ENCODE results near the gene SLC43A2. TPM values are rescaled to one million over a fixed set of nuclear protein-coding genes. Genes with fewer than 3 reads are reported as not detected.

The SLC43A2 gene
- total RNA-seq, 1 experiment from 2014 or later, result 6.8 TPM

- Histone ChIP-seq H3K4me3 (no peak overlapping the region), H3K9me3 (ENCODE audit: insufficient read depth, low read depth) (no peaks in the 10 kb centered on the region), H2AFZ (no peak overlapping the region), H3F3A (ENCODE audit: insufficient read depth, low read depth) (peaks cover 19% of the 10 kb centered on the region), H3K4me2 (no peak overlapping the region), H3K27ac (no peak overlapping the region), H4K20me1 (ENCODE audit: insufficient read depth) (no peaks in the 10 kb centered on the region), H3K79me2 (ENCODE audit: low read depth) (no peaks in the 10 kb centered on the region), H3K4me1 (replicated peaks; ENCODE audit: insufficient read depth) (peaks cover 8% of the 10 kb centered on the region), H3K9me2 (ENCODE audit: insufficient read depth) (no peaks in the 10 kb centered on the region), H3K27me3 (ENCODE audit: insufficient read depth, low read depth) (no peaks in the 10 kb centered on the region), H3K36me3 (ENCODE audit: low read depth) (no peaks in the 10 kb centered on the region)
- no peak for DNase-seq
- intact Hi-C loops (cut with micrococcal nuclease; ENCODE audit: unreplicated experiment), result no loop called here
- TF ChIP-seq, protein P1, sequence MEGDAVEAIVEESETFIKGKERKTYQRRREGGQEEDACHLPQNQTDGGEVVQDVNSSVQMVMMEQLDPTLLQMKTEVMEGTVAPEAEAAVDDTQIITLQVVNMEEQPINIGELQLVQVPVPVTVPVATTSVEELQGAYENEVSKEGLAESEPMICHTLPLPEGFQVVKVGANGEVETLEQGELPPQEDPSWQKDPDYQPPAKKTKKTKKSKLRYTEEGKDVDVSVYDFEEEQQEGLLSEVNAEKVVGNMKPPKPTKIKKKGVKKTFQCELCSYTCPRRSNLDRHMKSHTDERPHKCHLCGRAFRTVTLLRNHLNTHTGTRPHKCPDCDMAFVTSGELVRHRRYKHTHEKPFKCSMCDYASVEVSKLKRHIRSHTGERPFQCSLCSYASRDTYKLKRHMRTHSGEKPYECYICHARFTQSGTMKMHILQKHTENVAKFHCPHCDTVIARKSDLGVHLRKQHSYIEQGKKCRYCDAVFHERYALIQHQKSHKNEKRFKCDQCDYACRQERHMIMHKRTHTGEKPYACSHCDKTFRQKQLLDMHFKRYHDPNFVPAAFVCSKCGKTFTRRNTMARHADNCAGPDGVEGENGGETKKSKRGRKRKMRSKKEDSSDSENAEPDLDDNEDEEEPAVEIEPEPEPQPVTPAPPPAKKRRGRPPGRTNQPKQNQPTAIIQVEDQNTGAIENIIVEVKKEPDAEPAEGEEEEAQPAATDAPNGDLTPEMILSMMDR (conservative IDR thresholded peaks at IDR 0.05), result no peak
- TF ChIP-seq EZH2 (IDR thresholded peaks at IDR 0.05; ENCODE audit: low read depth), result no peak
- BruUV-seq (replicated peaks), result no TSS peak
- POLR2A ChIA-PET (ENCODE audit: unreplicated experiment), result no interaction called here
- CTCF ChIA-PET, result no interaction called here
Measured at GRCh38 chr17:1634841-1635650, 6.4 kb upstream of the SLC43A2 start.

DNA sequence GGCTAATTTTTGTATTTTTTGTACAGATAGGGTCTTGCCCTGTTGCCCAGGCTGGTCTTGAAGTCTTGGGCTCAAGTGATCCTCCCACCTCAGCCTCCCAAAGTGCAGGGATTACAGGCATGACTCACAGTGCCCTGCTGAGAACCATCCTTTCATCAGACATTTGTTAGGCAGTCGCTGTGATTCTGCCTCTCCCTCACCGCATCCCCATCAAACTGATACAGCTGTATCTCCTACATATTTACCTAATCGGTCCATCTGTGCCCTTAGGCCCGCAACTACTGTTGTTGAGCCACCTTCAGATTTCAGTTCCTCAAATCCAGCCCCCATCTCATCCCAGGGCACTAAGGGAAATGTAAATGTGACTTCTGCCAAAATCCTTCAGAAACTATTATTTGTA is 2.0 kb upstream of the SLC43A2 start:
- Histone ChIP-seq H3K79me2 (ENCODE audit: low read depth) (no peaks in the 10 kb centered on the region), H3F3A (ENCODE audit: insufficient read depth, low read depth) (peaks cover 31% of the 10 kb centered on the region), H3K9me3 (ENCODE audit: insufficient read depth, low read depth) (no peaks in the 10 kb centered on the region), H4K20me1 (ENCODE audit: insufficient read depth) (no peaks in the 10 kb centered on the region), H3K4me2 (no peak overlapping the region), H3K4me1 (replicated peaks; ENCODE audit: insufficient read depth) (peaks cover 8% of the 10 kb centered on the region; the same call in 1 of the 2 replicates), H2AFZ (no peak overlapping the region), H3K27me3 (ENCODE audit: insufficient read depth, low read depth) (no peaks in the 10 kb centered on the region), H3K36me3 (ENCODE audit: low read depth) (no peaks in the 10 kb centered on the region), H3K4me3 (no peak overlapping the region), H3K9me2 (ENCODE audit: insufficient read depth) (no peaks in the 10 kb centered on the region), H3K27ac (no peak overlapping the region)
- intact Hi-C loops (cut with micrococcal nuclease; ENCODE audit: unreplicated experiment), result loop anchor here (1.0 kb wide), 1 partner anchor 56 kb away; no protein-coding TSS in a partner anchor
- ChIA-PET POLR2A (ENCODE audit: unreplicated experiment) (interaction anchor here (0.6 kb wide), 1 partner anchor 19 kb away, joined by 4 read pairs; the partner anchor contains the start of gene RILP), CTCF (interaction anchor here (0.6 to 1.9 kb wide), 5 partner anchors 11 to 260 kb away, joined by 3 to 13 read pairs (median 7); no protein-coding TSS in a partner anchor)
- BruUV-seq (replicated peaks), result no TSS peak
- TF ChIP-seq, protein P1 (conservative IDR thresholded peaks at IDR 0.05), result no peak
- no peak for TF ChIP-seq EZH2 (IDR thresholded peaks at IDR 0.05; ENCODE audit: low read depth)
- no peak for DNase-seq

- peak overlapping the region; percentile 74 for H3K4me3 ChIP-seq
- peaks cover 31% of the 10 kb centered on the region for H3F3A ChIP-seq (ENCODE audit: insufficient read depth, low read depth)
- H3K36me3 ChIP-seq (ENCODE audit: low read depth), result no peaks in the 10 kb centered on the region
- H2AFZ ChIP-seq, result peak overlapping the region; percentile 89
- no TSS peak for BruUV-seq (replicated peaks)
- H3K79me2 ChIP-seq (ENCODE audit: low read depth), result no peaks in the 10 kb centered on the region
- H3K9me2 ChIP-seq (ENCODE audit: insufficient read depth), result no peaks in the 10 kb centered on the region
- DNase-seq, result peak in 1 of 2 experiments; percentile 75
- no peaks in the 10 kb centered on the region for H4K20me1 ChIP-seq (ENCODE audit: insufficient read depth)
- ChIA-PET CTCF (interaction anchor here (0.6 to 1.9 kb wide), 4 partner anchors 30 to 260 kb away, joined by 3 to 13 read pairs (median 6); partner anchors contain the start of gene PITPNA), POLR2A (ENCODE audit: unreplicated experiment) (interaction anchor here (0.6 kb wide), 1 partner anchor 20 kb away, joined by 4 read pairs; the partner anchor contains the start of gene RILP)
- TF ChIP-seq, protein P1 (conservative IDR thresholded peaks at IDR 0.05), result peak; percentile 73
- TF ChIP-seq EZH2 (IDR thresholded peaks at IDR 0.05; ENCODE audit: low read depth), result no peak
- no peak overlapping the region for H3K27ac ChIP-seq
- H3K27me3 ChIP-seq (ENCODE audit: insufficient read depth, low read depth), result no peaks in the 10 kb centered on the region
- peaks cover 8% of the 10 kb centered on the region; the same call in 1 of the 2 replicates for H3K4me1 ChIP-seq (replicated peaks; ENCODE audit: insufficient read depth)
- H3K4me2 ChIP-seq, result peak overlapping the region; percentile 94
- intact Hi-C loops (cut with micrococcal nuclease; ENCODE audit: unreplicated experiment), result loop anchor here (1.0 to 5.0 kb wide), 3 partner anchors 55 to 352 kb away; partner anchors contain the start of genes INPP5K and TRARG1
- no peaks in the 10 kb centered on the region for H3K9me3 ChIP-seq (ENCODE audit: insufficient read depth, low read depth)
Measured at GRCh38 chr17:1629504-1630310, 1.1 kb upstream of the SLC43A2 start.

All from PC-9 (cell line).